ENCODE measurements around the gene REV3L. TPM values are rescaled to one million over a fixed set of nuclear protein-coding genes. Genes with fewer than 3 reads are reported as not detected.
"Not testable (repeated sequence)": the region's sequence is repeated elsewhere in the genome, so short reads cannot be mapped to it uniquely, and the experiment has no call there.

The REV3L gene
- total RNA-seq, 1 donor from 2014 or later, result 14.2 TPM

DNA sequence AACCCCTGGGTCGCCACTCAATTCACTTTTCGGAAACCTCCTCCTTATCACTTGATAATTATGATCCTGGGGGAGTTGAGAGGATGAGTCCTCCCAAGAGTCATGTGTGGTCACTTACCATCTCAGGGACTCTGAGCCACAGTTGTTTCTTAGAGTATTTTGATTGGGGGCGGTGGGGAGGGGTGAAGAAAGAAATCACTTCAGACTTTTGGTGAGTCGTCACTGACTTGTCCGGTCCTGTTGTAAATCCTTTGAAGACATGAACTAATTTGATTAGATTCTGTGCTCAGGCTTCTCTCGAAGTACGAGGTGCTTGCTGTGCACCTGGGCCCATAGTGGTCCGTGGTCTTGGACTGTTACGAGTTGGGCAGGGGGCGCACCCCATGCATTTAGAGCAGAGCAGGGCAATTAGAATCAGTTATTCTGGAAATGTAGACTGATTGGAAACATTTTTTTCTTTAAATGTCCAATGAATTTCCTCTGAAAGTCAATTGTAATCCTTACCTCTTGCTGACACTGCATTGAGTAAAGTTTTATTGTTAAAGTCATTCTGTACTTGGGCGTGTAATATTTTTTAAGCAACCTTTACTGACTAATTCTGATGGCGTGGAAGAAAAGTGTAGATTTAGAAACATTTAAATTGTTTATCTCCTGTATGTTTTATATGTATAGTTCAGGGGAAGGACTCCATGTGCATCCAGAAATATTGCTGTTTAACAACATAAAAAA lies 222.3 kb downstream of the REV3L start:
- DNase-seq (ENCODE audit: low read depth), result no peak
- TF ChIP-seq, protein P1, sequence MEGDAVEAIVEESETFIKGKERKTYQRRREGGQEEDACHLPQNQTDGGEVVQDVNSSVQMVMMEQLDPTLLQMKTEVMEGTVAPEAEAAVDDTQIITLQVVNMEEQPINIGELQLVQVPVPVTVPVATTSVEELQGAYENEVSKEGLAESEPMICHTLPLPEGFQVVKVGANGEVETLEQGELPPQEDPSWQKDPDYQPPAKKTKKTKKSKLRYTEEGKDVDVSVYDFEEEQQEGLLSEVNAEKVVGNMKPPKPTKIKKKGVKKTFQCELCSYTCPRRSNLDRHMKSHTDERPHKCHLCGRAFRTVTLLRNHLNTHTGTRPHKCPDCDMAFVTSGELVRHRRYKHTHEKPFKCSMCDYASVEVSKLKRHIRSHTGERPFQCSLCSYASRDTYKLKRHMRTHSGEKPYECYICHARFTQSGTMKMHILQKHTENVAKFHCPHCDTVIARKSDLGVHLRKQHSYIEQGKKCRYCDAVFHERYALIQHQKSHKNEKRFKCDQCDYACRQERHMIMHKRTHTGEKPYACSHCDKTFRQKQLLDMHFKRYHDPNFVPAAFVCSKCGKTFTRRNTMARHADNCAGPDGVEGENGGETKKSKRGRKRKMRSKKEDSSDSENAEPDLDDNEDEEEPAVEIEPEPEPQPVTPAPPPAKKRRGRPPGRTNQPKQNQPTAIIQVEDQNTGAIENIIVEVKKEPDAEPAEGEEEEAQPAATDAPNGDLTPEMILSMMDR (conservative IDR thresholded peaks at IDR 0.05; ENCODE audit: low read depth, low read length), result no peak

DNA sequence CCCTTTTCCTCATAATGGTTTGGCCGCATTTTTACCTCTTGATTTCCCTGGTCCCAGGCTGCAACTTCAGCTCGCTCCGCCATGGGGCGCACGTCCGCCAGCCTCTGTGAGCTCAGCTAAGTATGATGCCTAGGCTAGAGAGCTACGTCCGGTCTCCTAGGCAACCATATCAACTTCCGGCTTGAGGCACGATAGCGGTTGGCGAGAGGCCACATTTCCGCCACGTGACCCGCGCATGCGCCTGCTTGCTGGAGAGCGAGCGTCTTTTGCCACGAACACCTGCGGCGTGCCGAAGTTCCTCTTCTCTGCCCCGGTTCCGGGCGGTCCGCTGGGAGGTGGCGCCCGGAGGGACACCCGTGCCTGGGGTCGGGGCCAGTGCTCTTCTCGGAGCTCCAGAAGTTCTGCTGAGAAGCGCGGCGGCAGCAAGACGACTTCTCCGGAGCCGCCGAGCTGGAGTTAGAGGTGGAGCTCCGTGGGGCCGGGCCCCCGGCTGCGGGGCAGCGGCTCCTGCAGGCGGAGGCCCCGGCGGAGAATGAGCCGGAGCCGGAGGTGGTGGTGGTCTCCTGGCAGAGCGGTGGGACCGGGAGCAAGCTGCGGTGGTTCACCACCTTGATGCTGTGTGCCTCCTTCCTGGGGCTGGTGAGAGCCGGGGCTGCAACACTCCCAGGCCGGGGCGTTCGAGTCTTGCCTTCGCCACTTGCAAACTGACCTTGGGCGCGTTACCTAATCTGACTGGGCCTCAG lies 223.8 kb downstream of the REV3L start:
- TF ChIP-seq, protein P1 (conservative IDR thresholded peaks at IDR 0.05; ENCODE audit: low read depth, low read length), result peak; percentile 93
- peak overlapping the region; percentile 94 for H3K4me3 ChIP-seq (ENCODE audit: low read depth, low read length)
- DNase-seq (ENCODE audit: low read depth), result peak; percentile 93

More for the DNA sequence above, 222.3 kb downstream of the REV3L start:
- H3K4me3 ChIP-seq (ENCODE audit: low read depth, low read length), result peak overlapping the region; percentile 94

DNA sequence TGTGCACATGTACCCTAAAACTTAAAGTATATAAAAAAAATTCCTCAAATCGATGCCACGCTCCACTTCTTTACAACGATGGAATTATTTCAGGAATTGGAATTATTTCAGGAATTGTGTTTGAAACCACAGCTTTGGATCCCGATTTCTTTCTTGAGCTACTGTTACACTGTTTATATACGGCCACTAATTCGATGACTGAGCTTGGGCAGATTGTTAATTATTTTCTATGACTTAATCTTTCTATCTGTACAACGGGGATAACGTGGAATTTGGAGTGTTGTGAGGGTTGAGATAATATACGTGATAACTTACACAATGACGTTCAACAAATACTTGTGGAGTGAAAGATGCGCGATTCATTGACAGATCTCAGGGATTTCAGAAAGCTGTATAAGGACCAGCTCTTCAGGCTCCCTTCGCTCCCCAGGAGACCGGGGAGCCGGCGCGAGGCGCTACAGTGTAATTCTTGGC lies 224.4 kb downstream of the REV3L start:
- TF ChIP-seq, protein P1 (conservative IDR thresholded peaks at IDR 0.05; ENCODE audit: low read depth, low read length), result no peak
- H3K4me3 ChIP-seq (ENCODE audit: low read depth, low read length), result peak overlapping the region; percentile 94
- no peak for DNase-seq (ENCODE audit: low read depth)

DNA sequence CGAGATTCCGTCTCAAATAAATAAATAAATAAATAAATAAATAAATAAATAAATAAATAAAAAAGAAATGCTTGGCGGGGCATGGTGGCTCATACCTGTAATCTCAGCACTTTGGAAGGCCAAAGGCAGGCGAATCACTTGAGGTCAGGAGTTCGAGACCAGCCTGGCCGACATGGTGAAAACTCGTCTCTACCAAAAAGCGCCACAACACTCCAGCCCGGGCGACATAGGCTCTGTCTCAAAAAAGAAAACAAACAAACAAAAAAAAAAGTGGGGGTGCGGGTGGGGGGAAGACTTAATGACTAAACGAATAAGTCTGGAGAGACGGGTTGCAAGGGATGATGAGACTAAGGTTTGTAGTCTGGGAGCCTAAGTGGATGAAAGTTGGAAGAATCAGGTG lies 225.0 kb downstream of the REV3L start:
- TF ChIP-seq, protein P1 (conservative IDR thresholded peaks at IDR 0.05; ENCODE audit: low read depth, low read length), result no peak
- DNase-seq (ENCODE audit: low read depth), result no peak
- H3K4me3 ChIP-seq (ENCODE audit: low read depth, low read length), result no peak overlapping the region

DNA sequence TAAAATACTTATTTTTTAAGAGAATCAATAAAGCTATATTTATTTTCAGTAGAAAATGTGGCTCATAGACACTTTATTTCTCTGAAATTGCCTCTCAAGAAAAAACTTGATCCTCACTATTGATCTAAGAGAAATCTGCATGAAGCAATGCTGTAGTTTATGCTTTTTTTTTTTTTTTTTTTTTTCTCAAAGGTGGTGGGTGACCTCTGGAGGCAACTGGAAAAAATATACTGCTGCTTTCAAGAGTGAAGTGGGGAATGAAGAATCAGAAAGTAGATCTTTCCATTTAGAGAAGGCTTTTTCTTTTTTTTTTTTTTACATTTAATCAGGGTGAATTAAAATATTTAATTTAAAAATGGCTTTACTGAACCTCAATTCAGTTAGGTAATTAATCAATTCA lies 226.4 kb downstream of the REV3L start:
- DNase-seq (ENCODE audit: low read depth), result no peak
- H3K4me3 ChIP-seq (ENCODE audit: low read depth, low read length), result no peak overlapping the region
- TF ChIP-seq, protein P1 (conservative IDR thresholded peaks at IDR 0.05; ENCODE audit: low read depth, low read length), result peak; percentile 49

DNA sequence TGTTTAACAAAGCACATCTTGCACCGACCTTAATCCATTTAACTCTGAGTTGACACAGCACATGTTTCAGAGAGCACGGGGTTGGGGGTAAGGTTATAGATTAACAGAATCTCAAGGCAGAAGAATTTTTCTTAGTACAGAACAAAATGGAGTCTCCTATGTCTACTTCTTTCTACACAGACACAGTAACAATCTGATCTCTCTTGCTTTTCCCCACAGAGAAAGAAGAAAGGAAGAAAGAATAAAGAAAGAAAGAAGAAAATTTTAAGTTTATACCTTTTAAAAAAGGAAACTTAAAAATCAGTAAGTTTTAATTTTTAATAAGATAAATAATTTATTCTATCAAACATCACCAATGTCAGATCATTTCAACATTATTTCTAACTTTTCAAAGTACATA lies 227.2 kb downstream of the REV3L start:
- DNase-seq (ENCODE audit: low read depth), result not testable (repeated sequence)

DNA sequence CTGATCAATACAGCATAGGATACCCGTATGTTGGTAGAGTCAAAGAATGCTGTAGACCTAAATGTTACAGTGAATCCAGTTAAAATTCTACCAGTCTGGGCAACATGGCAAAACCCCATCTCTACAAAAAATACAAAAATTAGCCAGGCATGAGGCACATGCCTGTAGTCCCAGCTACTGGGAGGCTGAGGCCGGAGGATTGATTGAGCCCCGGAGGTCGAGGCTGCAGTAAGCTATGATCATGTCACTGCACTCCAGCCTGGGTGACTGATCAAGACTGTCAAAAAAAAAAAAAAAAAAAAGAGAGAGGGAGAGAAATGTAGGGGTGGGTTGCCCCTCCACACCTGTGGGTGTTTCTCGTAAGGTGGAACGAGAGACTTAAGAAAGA lies 228.2 kb downstream of the REV3L start:
- TF ChIP-seq, protein P1 (conservative IDR thresholded peaks at IDR 0.05; ENCODE audit: low read depth, low read length), result no peak
- no peak for DNase-seq (ENCODE audit: low read depth)
- H3K4me3 ChIP-seq (ENCODE audit: low read depth, low read length), result no peak overlapping the region

More for the DNA sequence above, 227.2 kb downstream of the REV3L start:
- H3K4me3 ChIP-seq (ENCODE audit: low read depth, low read length), result not testable (repeated sequence)
